Endothelial cell (in vitro differentiated cells): ENCODE results near the gene KRTAP10-11. TPM values are rescaled to one million over a fixed set of nuclear protein-coding genes. Genes with fewer than 3 reads are reported as not detected.
"Not testable (repeated sequence)": the region's sequence is repeated elsewhere in the genome, so short reads cannot be mapped to it uniquely, and the experiment has no call there.

Experiments
- DNase-seq: peaks from one replicate; pipeline ENCODE4 v3.0.0; 2021; ENCODE audit warnings: low spot score
- H3K27ac Mint-ChIP-seq: one replicate; pipeline ENCODE4 v1.8.0; 2021; ENCODE audit warnings: mixed read lengths, inconsistent platforms; ENCODE audit not compliant: unreplicated experiment
- H3K27me3 Mint-ChIP-seq: one replicate; pipeline ENCODE4 v1.8.0; 2021; ENCODE audit warnings: mild to moderate bottlenecking, moderate library complexity, mixed read lengths, inconsistent platforms; ENCODE audit not compliant: unreplicated experiment
- H3K36me3 Mint-ChIP-seq: one replicate; pipeline ENCODE4 v1.8.0; 2021; ENCODE audit warnings: mild to moderate bottlenecking, low read depth, mixed read lengths, inconsistent platforms; ENCODE audit not compliant: unreplicated experiment
- H3K4me1 Mint-ChIP-seq: one replicate; pipeline ENCODE4 v1.8.0; 2021; ENCODE audit warnings: mild to moderate bottlenecking, mixed read lengths, inconsistent platforms; ENCODE audit not compliant: unreplicated experiment
- H3K4me3 Mint-ChIP-seq: one replicate; pipeline ENCODE4 v1.8.0; 2021; ENCODE audit warnings: mild to moderate bottlenecking, mixed read lengths, inconsistent platforms; ENCODE audit not compliant: unreplicated experiment
- H3K9me3 Mint-ChIP-seq: one replicate; pipeline ENCODE4 v1.8.0; 2021; ENCODE audit warnings: mixed read lengths, inconsistent platforms; ENCODE audit not compliant: unreplicated experiment
- total RNA-seq: library from RNA; stranded (reverse); fragmentation: NEBNext Ultra II Directional; extraction: Animal tissue kit (Norgen Biotek cat#: 25700); gene quantifications from one replicate; pipeline ENCODE4 v1.2.1, GENCODE V29; 2021; ENCODE audit not compliant: unreplicated experiment
- TF ChIP-seq, protein P1 (sequence below): fragments of 200-600 bp; sonication (generic); IDR thresholded peaks from one replicate; pipeline ENCODE4 v1.5.0; 2021; ENCODE audit warnings: antibody characterized with exemption; ENCODE audit not compliant: unreplicated experiment

Gene KRTAP10-11
- total RNA-seq, 1 donor from 2014 or later: not detected

DNA sequence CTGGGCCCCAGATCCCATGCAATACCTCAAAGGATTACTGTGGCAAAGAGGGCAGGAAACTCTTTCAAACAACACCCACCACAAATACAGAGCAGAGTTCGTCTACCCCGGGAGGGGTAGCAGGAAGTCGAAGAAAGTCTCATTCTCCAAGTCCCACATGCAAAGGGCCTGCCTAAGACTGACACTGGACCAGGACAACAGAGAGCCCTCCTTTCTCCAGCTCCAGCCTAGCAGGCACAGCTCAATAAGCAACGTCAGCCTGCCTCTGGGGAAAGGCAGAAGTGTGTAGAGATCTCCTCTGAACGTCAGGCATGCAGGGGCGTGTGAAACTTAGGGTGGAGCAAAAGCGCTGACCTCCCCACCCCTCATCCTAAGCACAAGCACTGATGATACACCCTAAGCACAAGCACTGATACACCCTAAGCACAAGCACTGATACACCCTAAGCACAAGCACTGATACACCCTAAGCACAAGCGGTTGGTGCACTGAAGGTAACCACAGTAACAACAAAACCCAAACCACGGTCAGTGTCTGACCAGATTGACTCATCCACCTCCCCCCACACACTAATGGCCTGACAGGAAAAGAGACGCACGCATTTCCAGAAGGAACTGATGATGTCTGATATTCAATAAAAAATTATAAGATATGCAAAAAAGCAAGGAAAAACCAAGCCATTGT, 12.8 kb downstream of the KRTAP10-11 start:
- DNase-seq: no peak
- H3K27ac Mint-ChIP-seq: no peak overlapping the region
- peaks cover 7% of the 10 kb centered on the region for H3K4me1 Mint-ChIP-seq
- H3K27me3 Mint-ChIP-seq: peaks cover 1% of the 10 kb centered on the region
- TF ChIP-seq, protein P1, sequence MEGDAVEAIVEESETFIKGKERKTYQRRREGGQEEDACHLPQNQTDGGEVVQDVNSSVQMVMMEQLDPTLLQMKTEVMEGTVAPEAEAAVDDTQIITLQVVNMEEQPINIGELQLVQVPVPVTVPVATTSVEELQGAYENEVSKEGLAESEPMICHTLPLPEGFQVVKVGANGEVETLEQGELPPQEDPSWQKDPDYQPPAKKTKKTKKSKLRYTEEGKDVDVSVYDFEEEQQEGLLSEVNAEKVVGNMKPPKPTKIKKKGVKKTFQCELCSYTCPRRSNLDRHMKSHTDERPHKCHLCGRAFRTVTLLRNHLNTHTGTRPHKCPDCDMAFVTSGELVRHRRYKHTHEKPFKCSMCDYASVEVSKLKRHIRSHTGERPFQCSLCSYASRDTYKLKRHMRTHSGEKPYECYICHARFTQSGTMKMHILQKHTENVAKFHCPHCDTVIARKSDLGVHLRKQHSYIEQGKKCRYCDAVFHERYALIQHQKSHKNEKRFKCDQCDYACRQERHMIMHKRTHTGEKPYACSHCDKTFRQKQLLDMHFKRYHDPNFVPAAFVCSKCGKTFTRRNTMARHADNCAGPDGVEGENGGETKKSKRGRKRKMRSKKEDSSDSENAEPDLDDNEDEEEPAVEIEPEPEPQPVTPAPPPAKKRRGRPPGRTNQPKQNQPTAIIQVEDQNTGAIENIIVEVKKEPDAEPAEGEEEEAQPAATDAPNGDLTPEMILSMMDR: no peak
- no peak overlapping the region for H3K4me3 Mint-ChIP-seq
- H3K36me3 Mint-ChIP-seq: peaks cover 13% of the 10 kb centered on the region
- H3K9me3 Mint-ChIP-seq: no peaks in the 10 kb centered on the region

DNA sequence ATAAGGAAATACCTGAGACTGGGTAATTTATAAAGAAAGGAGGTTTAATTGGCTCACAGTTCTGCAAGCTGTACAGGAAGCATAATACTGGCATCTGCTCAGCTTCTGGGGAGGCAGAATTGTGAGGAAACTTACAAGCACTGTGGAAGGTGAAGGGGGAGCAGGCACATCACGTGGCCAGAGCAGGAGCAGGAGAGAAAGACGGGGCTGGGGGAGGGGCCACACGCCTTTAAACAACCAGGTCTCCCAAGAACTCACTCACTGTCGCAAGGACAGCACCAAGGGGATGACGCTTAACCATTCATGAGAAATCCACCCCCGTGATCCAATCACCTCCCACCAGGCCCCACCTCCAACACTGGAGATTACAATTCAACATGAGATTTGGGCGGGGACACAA, 15.4 kb downstream of the KRTAP10-11 start:
- not testable (repeated sequence) for H3K4me1 Mint-ChIP-seq, H3K27me3 Mint-ChIP-seq, H3K9me3 Mint-ChIP-seq, H3K4me3 Mint-ChIP-seq, H3K27ac Mint-ChIP-seq, DNase-seq, H3K36me3 Mint-ChIP-seq

DNA sequence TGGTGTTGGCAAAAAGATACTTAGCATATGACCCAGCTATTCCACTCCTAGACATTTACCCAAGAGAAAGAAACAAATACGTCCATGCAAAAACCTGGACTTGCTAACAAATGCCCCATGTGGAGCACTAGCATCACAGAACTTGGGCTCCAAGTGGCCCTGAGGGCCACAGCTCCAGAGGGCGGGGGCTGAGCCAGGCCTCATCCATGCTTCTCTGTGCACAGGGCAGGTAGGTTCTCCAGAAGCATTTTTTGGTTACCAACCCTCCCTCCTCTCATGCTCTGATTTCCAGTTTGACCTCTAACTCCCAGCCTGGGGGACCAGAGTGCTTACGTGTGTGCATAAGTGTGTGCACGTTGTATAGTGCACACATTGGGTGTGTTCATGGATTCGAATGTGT, 18.5 kb downstream of the KRTAP10-11 start:
- peaks cover 4% of the 10 kb centered on the region for H3K36me3 Mint-ChIP-seq
- DNase-seq: no peak

DNA sequence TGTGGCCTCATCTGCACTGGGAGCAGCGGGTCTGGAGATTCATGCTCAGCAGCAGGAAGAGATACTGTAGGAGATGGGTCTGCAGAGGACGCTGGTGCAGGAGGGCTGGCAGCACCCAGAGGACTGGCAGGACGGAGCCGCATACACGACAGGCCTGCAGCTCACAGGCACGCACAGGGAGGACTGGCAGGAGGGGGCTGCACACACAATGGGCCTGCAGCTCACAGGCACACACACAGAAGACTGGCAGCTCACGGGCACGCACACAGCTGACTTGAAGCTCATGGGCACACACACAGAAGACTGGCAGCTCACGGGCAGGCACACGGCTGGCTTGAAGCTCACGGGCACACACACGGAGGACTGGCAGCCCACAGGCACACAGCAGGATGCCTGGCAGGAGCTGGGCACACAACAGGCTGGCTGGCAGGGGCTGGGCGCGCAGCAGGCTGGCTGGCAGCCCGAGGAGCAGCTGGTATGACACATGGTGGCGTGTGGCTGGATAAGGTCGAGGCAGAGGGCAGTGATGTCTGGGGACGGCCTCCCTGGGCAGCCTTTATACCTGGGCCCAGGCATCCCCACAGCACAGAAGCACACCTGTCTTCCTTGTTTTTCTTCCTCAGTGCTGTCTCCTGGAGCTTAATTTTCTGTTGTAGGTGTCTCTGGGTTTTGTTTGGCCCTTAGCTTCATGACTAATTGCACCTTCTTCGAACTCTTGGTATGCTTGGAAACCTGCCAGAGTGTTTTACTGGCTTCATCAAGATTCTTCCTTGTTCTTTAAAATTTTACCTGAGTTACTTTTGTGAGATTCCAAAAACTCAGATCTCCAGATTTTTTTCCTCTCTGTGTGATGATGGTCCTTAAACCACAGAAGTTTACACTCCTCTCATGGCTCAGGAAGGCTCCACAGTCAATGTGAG, 20.4 kb downstream of the KRTAP10-11 start, which contains the start of gene KRTAP12-2:
Gene KRTAP12-2 (minus strand): TSS at position 527 of the 920 bp plus-strand sequence. CDS start 41 bp downstream, at position 486.
- H3K4me1 Mint-ChIP-seq: no peaks in the 10 kb centered on the region
- H3K9me3 Mint-ChIP-seq: peaks cover 10% of the 10 kb centered on the region
- peaks cover 2% of the 10 kb centered on the region for H3K27me3 Mint-ChIP-seq
- no peak within 1 kb of the TSS for H3K4me3 Mint-ChIP-seq
- TF ChIP-seq, protein P1: no peak
- peaks cover 8% of the 10 kb centered on the region for H3K36me3 Mint-ChIP-seq
- DNase-seq: no peak
- no peak within 1 kb of the TSS for H3K27ac Mint-ChIP-seq

More for the DNA sequence above, 18.5 kb downstream of the KRTAP10-11 start:
- no peaks in the 10 kb centered on the region for H3K4me1 Mint-ChIP-seq
- peaks cover 5% of the 10 kb centered on the region for H3K9me3 Mint-ChIP-seq
- H3K27me3 Mint-ChIP-seq: peaks cover 1% of the 10 kb centered on the region
- no peak overlapping the region for H3K27ac Mint-ChIP-seq
- no peak overlapping the region for H3K4me3 Mint-ChIP-seq
- TF ChIP-seq, protein P1: no peak

DNA sequence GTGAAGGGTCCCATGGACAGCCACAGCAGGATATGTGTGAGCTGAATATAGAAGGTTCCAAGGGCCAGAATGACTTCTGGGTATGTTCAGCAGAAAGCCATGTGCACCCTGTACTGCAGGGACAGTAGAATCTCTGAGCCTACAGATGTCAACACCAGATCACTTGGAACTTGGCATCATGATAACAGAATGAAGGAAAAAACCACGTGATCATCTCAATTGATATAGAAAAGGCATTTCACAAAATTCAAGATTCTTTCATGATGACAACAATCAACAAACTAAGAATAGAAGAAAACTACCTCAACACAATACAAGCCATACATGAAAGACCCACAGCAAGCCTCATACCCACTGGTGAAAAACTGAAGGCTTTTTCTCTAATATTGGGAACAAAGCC, 21.4 kb downstream of the KRTAP10-11 start:
- TF ChIP-seq, protein P1: no peak
- no peak for DNase-seq
- Mint-ChIP-seq H3K4me1 (no peaks in the 10 kb centered on the region), H3K27me3 (peaks cover 2% of the 10 kb centered on the region), H3K36me3 (peaks cover 8% of the 10 kb centered on the region), H3K27ac (no peak overlapping the region), H3K9me3 (peaks cover 10% of the 10 kb centered on the region), H3K4me3 (no peak overlapping the region)
